Stomach (tissue), 9 donors: ENCODE measurements around the gene USP35. TPM values are rescaled to one million over a fixed set of nuclear protein-coding genes. Genes with fewer than 3 reads are reported as not detected.

ENCODE experiments used
- DNase-seq, 2 donors: peaks; one replicate each; pipeline versions ENCODE4 v3.0.0 to v3.0.0-alpha.2; 2013 to 2019
- H3K27ac ChIP-seq, 5 donors: fragments of 200-600 bp in 4 of 5; sonication (generic) in 4 of 5; one replicate each; pipeline ENCODE4 v1.5.1; 2013 to 2019; ENCODE audit warnings: mild to moderate bottlenecking in 1 of 5, moderate library complexity in 1 of 5
- H3K27me3 ChIP-seq, 3 donors: fragments of 200-600 bp; sonication (generic); one replicate each; pipeline ENCODE4 v1.5.1; 2017 to 2019; ENCODE audit warnings: mixed run types in 1 of 3
- H3K36me3 ChIP-seq, 4 donors: fragments of 200-600 bp; sonication (generic); 1 replicate in 3 of 4; 2 replicates in 1 of 4; pipeline ENCODE4 v1.5.1; 2016 to 2019
- H3K4me1 ChIP-seq, 4 donors: fragments of 200-600 bp; sonication (generic); one replicate each; pipeline ENCODE4 v1.5.1; 2016 to 2019
- H3K4me3 ChIP-seq, 4 donors: fragments of 200-600 bp; sonication (generic) in 3 of 4; one replicate each; pipeline ENCODE4 v1.5.1; 2016 to 2019; ENCODE audit warnings: mild to moderate bottlenecking in 1 of 4
- H3K9me3 ChIP-seq, 4 donors: fragments of 200-600 bp; sonication (generic); one replicate each; pipeline ENCODE4 v1.5.1; 2016 to 2019
- CTCF ChIP-seq, 7 experiments: fragments of 450-650 bp in 4 of 7; fragments of 200-600 bp in 3 of 7; sonication (generic) in 3 of 7; IDR thresholded peaks; one replicate each; pipeline ENCODE4 v1.5.1; 2016 to 2019; ENCODE audit warnings: antibody characterized with exemption in 7 of 7, control low read depth in 2 of 7, mild to moderate bottlenecking in 1 of 7
- EP300 ChIP-seq: sonication (generic); formaldehyde crosslinking; IDR thresholded peaks from one replicate; pipeline ENCODE4 v1.6.1; 2017; ENCODE audit warnings: antibody characterized with exemption
- POLR2A ChIP-seq, 4 donors: fragments of 450-650 bp; IDR thresholded peaks; one replicate each; pipeline ENCODE4 v1.6.1; 2016; ENCODE audit warnings: antibody characterized with exemption in 4 of 4, control low read depth in 2 of 4, mild to moderate bottlenecking in 1 of 4, moderate library complexity in 1 of 4
- POLR2AphosphoS5 ChIP-seq, 3 donors: sonication (generic); formaldehyde crosslinking; IDR thresholded peaks; one replicate each; pipeline ENCODE4 v1.6.1; 2016; ENCODE audit warnings: antibody characterized with exemption in 3 of 3
- WGBS, 5 donors: extraction: QIAGEN DNeasy Blood & Tissue Kit in 3 of 5; methylation state at CpG; one replicate each; pipeline versions ENCODE4 v1.1.5 to v1.1.7; 2013 to 2018; 5-methylcytosine and 5-hydroxymethylcytosine counted together
- intact Hi-C: fragments of 100-400 bp; cut with DNase I; formaldehyde crosslinking; loops from one replicate; pipeline ENCODE4 v1.15.1; 2023; ENCODE audit warnings: low total_unique reads
- polyA plus RNA-seq, 3 donors: library from polyadenylated mRNA; stranded (reverse); fragments of 200-250 nt; gene quantifications; one replicate each; pipeline ENCODE4 v1.2.3, GENCODE V29; 2013
- total RNA-seq, 5 donors: library from RNA; depleted of rRNA; stranded (reverse); fragments of >200 nt; gene quantifications; one replicate each; pipeline versions ENCODE4 v1.1.0 to v1.2.3, GENCODE V29; 2014 to 2016
- donor health status: healthy with polysubstance abuse.
- donor health status: Bipolar disorder and iron deficiency.
- donor health status: healthy.

Gene USP35
- total and polyA plus RNA-seq, 8 donors: 0.61 to 68.4 (median 4.9) TPM

- intact Hi-C loops: no loop called here
- no peaks in the 10 kb centered on the region for H3K36me3 ChIP-seq
- no peak for DNase-seq
- no peak overlapping the region for H3K4me3 ChIP-seq
- no peak overlapping the region for H3K27ac ChIP-seq
- peaks cover 0 to 10% (median 1%) of the 10 kb centered on the region in 4 donors for H3K4me1 ChIP-seq
- TF ChIP-seq EP300 (no peak), CTCF (IDR thresholded peaks at IDR 0.05) (no peak), POLR2A (IDR thresholded peaks at IDR 0.05) (no peak), POLR2AphosphoS5 (IDR thresholded peaks at IDR 0.05) (no peak)
- no peaks in the 10 kb centered on the region for H3K9me3 ChIP-seq
- H3K27me3 ChIP-seq: no peaks in the 10 kb centered on the region
- WGBS, 5 donors: 81 to 100% (median 92%) methylated on average over 1 of the region's 1 CpG
These were observed 43.2 kb upstream of the USP35 start for GRCh38 chr11:78145511-78146025.

GRCh38 chr11:78147807-78148206 lies 40.9 kb upstream of the USP35 start:
- Histone ChIP-seq H3K4me1 (peaks cover 0 to 7% (median 0%) of the 10 kb centered on the region in 4 donors), H3K27ac (no peak overlapping the region), H3K36me3 (no peaks in the 10 kb centered on the region), H3K4me3 (no peak overlapping the region), H3K9me3 (no peaks in the 10 kb centered on the region), H3K27me3 (no peaks in the 10 kb centered on the region)
- TF ChIP-seq CTCF (IDR thresholded peaks at IDR 0.05) (no peak), POLR2AphosphoS5 (IDR thresholded peaks at IDR 0.05) (no peak), EP300 (no peak), POLR2A (IDR thresholded peaks at IDR 0.05) (no peak)
- 72 to 88% (median 75%) methylated on average over 2 of the region's 2 CpGs for WGBS, 5 donors
- peak in 1 of 2 donors; percentile 24 for DNase-seq
- intact Hi-C loops: no loop called here

GRCh38 chr11:78149646-78150045 lies 39.1 kb upstream of the USP35 start:
- intact Hi-C loops: no loop called here

GRCh38 chr11:78150346-78150745 lies 38.4 kb upstream of the USP35 start:
- H3K27me3 ChIP-seq: no peaks in the 10 kb centered on the region
- no peak for DNase-seq
- peaks cover 0 to 7% (median 0%) of the 10 kb centered on the region in 4 donors for H3K4me1 ChIP-seq
- no peaks in the 10 kb centered on the region for H3K36me3 ChIP-seq
- 92 to 95% (median 93%) methylated on average over 4 of the region's 4 CpGs for WGBS, 5 donors
- no peaks in the 10 kb centered on the region for H3K9me3 ChIP-seq
- intact Hi-C loops: no loop called here
- TF ChIP-seq POLR2AphosphoS5 (IDR thresholded peaks at IDR 0.05) (no peak), POLR2A (IDR thresholded peaks at IDR 0.05) (no peak), CTCF (IDR thresholded peaks at IDR 0.05) (no peak), EP300 (no peak)
- H3K4me3 ChIP-seq: no peak overlapping the region
- H3K27ac ChIP-seq: no peak overlapping the region

More at GRCh38 chr11:78149646-78150045, 39.1 kb upstream of the USP35 start:
- DNase-seq: peak in 1 of 2 donors; percentile 36
- Histone ChIP-seq H3K27me3 (no peaks in the 10 kb centered on the region), H3K9me3 (no peaks in the 10 kb centered on the region), H3K4me1 (peaks cover 0 to 7% (median 0%) of the 10 kb centered on the region in 4 donors), H3K4me3 (no peak overlapping the region), H3K36me3 (no peaks in the 10 kb centered on the region), H3K27ac (no peak overlapping the region)
- no peak for TF ChIP-seq POLR2AphosphoS5 (IDR thresholded peaks at IDR 0.05)
- TF ChIP-seq POLR2A (IDR thresholded peaks at IDR 0.05): no peak
- no peak for TF ChIP-seq EP300
- TF ChIP-seq CTCF (IDR thresholded peaks at IDR 0.05): no peak
- WGBS, 5 donors: 20 to 37% (median 27%) methylated on average over 1 of the region's 1 CpG
